Measurements from ENCODE around the gene HOXD1.

The HOXD1 gene

GRCh38 chr2:176165370-176166050 lies 23.0 kb upstream of the HOXD1 start:
- no peak for DNase-seq (ENCODE audit: low read depth)

DNA sequence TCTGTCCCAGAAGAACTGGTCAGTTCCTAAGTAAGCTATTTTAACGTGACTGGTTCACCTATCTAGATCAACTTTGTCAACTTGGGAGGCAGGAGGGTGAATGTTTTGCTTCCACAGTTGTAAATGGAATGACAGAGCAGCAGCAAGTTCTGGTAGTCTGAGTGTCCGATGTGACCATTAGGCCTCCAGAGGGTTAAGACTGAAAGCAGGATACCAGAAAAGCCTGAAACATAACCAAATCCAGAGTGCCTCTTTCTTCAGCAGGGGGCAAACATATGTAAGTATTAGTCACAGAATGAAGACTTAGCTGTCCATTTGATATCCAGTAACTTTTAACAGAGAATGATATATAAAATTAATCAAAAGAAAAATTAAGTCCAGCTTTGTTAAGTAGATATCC lies 22.2 kb upstream of the HOXD1 start:
- DNase-seq (ENCODE audit: low read depth) = no peak

DNA sequence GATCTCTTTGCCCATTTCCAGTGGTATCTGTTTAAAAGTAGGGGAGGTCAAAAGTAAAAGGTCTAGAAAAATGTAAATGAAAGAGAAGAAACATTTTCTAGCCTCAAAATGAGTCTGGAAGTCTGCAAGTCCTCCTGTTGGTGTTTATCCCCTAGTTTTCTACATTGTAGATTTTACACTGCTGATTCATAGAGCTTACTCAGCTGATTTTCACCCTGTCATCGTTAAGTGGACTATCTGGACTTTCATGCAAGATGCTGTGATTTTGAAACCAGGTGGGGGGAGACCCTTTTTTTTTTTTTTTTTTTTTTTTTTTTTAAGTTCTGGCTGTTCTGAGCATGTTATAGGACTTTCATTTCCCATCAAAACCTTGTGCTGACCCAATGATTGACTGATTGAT lies 21.1 kb upstream of the HOXD1 start:
- DNase-seq (ENCODE audit: low read depth) = no peak

GRCh38 chr2:176169181-176169580 lies 19.3 kb upstream of the HOXD1 start:
- no peak for DNase-seq (ENCODE audit: low read depth)

DNA sequence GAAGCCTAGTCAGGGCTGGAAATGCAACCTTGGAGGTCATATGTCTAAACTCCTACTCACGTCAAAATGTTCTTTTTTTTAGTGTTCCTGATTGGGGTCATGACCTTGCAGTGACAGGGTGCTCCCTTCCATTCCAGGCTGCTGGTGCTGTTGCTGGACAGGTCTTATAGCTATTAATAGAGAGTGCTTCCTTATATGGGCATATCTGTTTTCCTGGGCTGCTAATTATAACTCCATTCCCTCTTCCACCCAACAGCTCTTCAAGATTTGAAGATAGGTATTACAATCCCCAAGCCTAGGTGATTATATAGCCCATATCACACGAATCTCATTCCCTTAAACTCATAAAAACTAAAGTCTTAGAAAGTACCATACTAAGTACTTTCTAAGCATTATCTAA lies 18.8 kb upstream of the HOXD1 start:
- no peak for DNase-seq (ENCODE audit: low read depth)

GRCh38 chr2:176170602-176171305 lies 17.7 kb upstream of the HOXD1 start:
- no peak for DNase-seq (ENCODE audit: low read depth)

- no peak for DNase-seq (ENCODE audit: low read depth)
Measured at GRCh38 chr2:176171351-176172006, 17.0 kb upstream of the HOXD1 start.

GRCh38 chr2:176172007-176172894 lies 16.2 kb upstream of the HOXD1 start:
- DNase-seq (ENCODE audit: low read depth) = no peak

DNA sequence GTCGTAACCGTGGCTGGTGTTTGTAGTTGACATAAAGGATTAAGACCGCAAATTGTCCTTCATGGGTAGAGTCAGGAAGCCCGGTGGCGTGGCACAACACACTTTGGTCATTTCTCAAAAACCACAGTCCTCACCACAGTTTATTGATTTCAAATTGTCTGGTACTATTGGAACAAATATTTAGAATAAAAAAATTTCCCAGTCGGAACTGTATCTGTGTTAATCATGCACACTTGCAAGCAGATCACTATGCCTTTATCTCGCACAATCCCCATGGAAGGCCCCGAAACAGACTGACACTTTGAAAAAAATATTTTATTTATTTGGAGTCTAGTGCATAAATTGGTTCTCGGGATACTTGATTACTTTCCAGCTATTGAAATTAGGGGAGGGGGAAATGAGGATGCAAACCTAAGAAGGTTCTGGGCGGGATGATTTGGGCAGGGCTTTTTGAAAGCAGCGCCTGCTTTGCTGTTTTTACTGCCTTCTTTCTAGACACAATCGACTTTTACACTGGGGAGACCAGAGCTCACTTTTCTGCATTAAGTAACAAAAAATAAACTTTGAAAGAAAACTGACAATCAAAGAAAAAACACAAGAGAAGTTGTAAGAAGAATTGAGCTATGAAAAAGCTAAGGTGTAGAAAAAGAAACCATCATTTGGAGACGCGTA lies 15.4 kb upstream of the HOXD1 start:
- DNase-seq (ENCODE audit: low read depth) = no peak

GRCh38 chr2:176173567-176174381 lies 14.7 kb upstream of the HOXD1 start:
- no peak for DNase-seq (ENCODE audit: low read depth)

DNA sequence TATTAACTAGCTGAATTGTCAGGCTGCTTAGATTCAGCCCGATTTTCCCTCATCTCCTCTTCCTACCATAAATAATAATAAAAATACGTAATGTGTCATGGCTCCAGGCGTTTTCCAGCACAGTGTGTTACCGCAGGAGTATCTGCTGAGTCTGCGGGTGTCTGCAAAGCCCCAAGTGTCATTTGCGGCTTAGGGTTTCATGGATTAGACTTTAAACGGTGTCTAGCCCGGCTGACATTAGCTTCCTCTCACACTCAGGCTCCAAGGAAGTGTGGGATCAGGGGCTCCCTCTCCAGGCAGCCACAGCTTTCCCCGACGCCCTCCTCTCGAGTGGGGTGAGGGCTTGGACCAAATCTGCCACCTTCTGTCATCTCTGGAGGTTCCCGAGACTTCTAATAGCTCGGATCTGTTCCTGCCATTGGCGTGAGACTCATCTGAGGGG lies 14.1 kb upstream of the HOXD1 start:
- DNase-seq (ENCODE audit: low read depth) = no peak

GRCh38 chr2:176174824-176175708 lies 13.4 kb upstream of the HOXD1 start:
- DNase-seq (ENCODE audit: low read depth) = no peak

- no peak for DNase-seq (ENCODE audit: low read depth)
Measured at GRCh38 chr2:176175709-176176607, 12.5 kb upstream of the HOXD1 start.

DNA sequence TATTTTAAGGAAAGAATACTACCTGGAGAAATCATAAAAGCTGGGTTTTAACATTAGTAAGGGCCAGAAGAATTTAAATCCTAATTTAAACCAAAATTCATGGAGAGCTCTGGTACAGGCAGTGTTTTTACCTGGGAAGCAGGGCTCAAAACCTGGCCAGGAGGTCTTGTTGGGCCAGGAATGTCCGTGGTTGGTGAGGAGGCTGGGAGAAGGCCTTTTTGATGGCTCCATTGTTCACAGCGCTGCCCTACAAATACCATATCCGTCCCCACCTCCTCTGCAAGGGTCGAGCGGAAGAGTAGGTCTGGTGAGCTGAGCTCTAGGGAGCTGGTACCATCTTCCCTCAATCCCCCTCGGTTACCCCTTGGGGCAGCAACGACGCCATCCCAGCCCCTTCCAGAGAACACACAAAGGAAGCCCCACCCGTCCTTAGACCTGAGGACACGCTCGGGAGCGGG lies 10.9 kb upstream of the HOXD1 start:
- DNase-seq (ENCODE audit: low read depth) = no peak

GRCh38 chr2:176178038-176178756 lies 10.3 kb upstream of the HOXD1 start:
- no peak for DNase-seq (ENCODE audit: low read depth)

DNA sequence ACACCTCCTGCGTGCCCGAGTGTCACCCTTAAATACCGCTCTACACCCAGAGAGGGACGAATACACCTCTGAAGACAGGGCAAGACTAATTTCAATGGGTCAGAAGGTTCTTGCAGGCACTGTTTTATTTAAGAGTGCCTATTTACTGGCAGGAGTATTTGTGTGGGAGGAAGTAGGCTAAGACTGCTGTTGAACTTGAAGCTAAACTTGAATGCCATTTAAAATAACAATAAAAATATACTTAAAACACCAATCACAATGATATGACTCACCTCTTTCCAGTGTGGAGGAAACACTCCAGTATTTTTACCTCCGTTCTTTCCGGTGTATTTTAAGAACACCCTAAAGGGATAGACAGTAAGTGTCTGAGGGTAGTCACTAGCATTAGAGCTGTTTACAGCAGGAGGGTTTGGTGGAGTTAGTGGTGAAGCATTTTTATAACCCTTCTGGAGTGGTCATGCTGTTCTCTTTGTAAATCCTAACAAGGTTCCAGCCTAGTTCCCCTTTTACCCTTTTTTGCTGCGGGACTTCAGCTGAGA lies 9.6 kb upstream of the HOXD1 start:
- DNase-seq (ENCODE audit: low read depth) = no peak

- DNase-seq (ENCODE audit: low read depth) = no peak
Measured at GRCh38 chr2:176181551-176181950, 6.9 kb upstream of the HOXD1 start.

DNA sequence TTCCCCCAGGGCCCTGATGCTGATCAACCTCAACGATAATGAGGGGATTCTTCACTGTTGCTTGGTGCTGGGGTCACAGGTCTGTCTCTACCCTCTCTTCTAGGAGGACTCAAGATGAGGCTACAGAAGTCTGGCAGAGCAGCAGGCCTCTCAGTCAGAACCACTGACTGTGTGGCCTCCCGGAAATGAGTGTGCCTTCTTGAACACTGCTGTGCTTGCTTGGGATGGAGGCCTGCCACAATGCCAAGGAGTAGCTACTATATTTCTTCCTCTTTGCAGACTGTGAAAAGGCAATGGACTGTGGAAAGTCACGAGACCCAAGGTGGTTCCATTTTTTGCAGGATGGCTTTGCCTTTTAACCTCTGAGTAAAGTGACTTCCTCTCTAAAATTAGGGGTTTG lies 5.8 kb upstream of the HOXD1 start:
- DNase-seq (ENCODE audit: low read depth) = no peak
